Subcutaneous abdominal adipose tissue (tissue), 5 donors: ENCODE measurements around the gene ASTN2.

Source experiments
- H3K27ac ChIP-seq: one replicate; pipeline ENCODE4 v1.7.0; 2013; ENCODE audit warnings: low read depth, mild to moderate bottlenecking, inconsistent platforms, low read length, moderate library complexity
- H3K27me3 ChIP-seq, 5 donors: one replicate each; pipeline ENCODE4 v1.7.0; 2013; ENCODE audit warnings: low read length in 5 of 5, inconsistent platforms in 1 of 5; ENCODE audit not compliant: control insufficient read depth in 5 of 5, insufficient read depth in 4 of 5
- H3K36me3 ChIP-seq, 5 donors: one replicate each; pipeline ENCODE4 v1.7.0; 2013; ENCODE audit warnings: low read length in 5 of 5; ENCODE audit not compliant: control insufficient read depth in 5 of 5, insufficient read depth in 5 of 5
- H3K4me1 ChIP-seq, 5 donors: one replicate each; pipeline ENCODE4 v1.7.0; 2013; ENCODE audit warnings: low read length in 5 of 5, mild to moderate bottlenecking in 3 of 5, moderate library complexity in 1 of 5; ENCODE audit not compliant: control insufficient read depth in 5 of 5, insufficient read depth in 5 of 5
- H3K4me3 ChIP-seq, 5 donors: one replicate each; pipeline ENCODE4 v1.7.0; 2013; ENCODE audit warnings: low read length in 5 of 5, low read depth in 1 of 5
- H3K9ac ChIP-seq, 5 donors: one replicate each; pipeline ENCODE4 v1.7.0; 2013; ENCODE audit warnings: low read length in 5 of 5, mild to moderate bottlenecking in 4 of 5, moderate library complexity in 3 of 5
- H3K9me3 ChIP-seq, 5 donors: one replicate each; pipeline ENCODE4 v1.7.0; 2013; ENCODE audit warnings: low read length in 5 of 5; ENCODE audit not compliant: control insufficient read depth in 5 of 5
- donor health status: healthy.
- donor health status: healthy.
- donor health status: healthy.
- donor health status: healthy.
- donor health status: healthy.

The ASTN2 gene

GRCh38 chr9:116706310-116707290, 708.3 kb downstream of the ASTN2 start:
- Histone ChIP-seq H3K36me3 (peaks cover 0 to 3% (median 0%) of the 10 kb centered on the region in 5 donors), H3K27ac (no peak overlapping the region), H3K9me3 (no peaks in the 10 kb centered on the region), H3K4me1 (no peaks in the 10 kb centered on the region), H3K4me3 (no peak overlapping the region), H3K9ac (no peak overlapping the region), H3K27me3 (no peaks in the 10 kb centered on the region)

DNA sequence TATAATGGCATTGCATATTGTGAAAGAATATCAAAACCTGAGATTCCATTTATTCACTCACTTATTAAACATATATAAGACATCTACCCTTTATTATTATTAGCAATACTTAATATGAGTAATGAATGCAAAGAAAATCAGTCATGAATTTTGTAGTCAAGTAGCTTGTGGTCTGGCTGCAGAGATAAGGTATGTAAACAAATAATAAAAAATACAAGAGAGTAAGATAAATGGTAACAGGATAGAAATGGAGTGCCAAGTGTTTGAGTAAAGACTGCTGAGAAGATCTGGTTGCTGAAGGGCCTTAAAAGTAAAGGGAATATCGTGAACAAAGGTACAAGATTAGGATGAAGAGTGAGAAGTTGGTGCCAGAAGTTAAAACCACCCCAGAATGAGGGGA, 709.3 kb downstream of the ASTN2 start:
- no peak overlapping the region for H3K4me3 ChIP-seq
- no peak overlapping the region for H3K9ac ChIP-seq
- H3K9me3 ChIP-seq, result no peaks in the 10 kb centered on the region
- no peak overlapping the region for H3K27ac ChIP-seq
- no peaks in the 10 kb centered on the region for H3K4me1 ChIP-seq
- H3K36me3 ChIP-seq, result peaks cover 0 to 7% (median 3%) of the 10 kb centered on the region in 5 donors
- H3K27me3 ChIP-seq, result no peaks in the 10 kb centered on the region

- Histone ChIP-seq H3K36me3 (peaks cover 7 to 14% (median 12%) of the 10 kb centered on the region in 5 donors), H3K27me3 (no peaks in the 10 kb centered on the region), H3K9me3 (no peaks in the 10 kb centered on the region), H3K27ac (no peak overlapping the region), H3K9ac (no peak overlapping the region), H3K4me3 (no peak overlapping the region), H3K4me1 (no peaks in the 10 kb centered on the region)
Observed at GRCh38 chr9:116704470-116704869, 710.4 kb downstream of the ASTN2 start.

- H3K27ac ChIP-seq, result no peak overlapping the region
- no peaks in the 10 kb centered on the region for H3K27me3 ChIP-seq
- H3K9me3 ChIP-seq, result no peaks in the 10 kb centered on the region
- no peak overlapping the region for H3K4me3 ChIP-seq
- H3K9ac ChIP-seq, result no peak overlapping the region
- peaks cover 12 to 22% (median 17%) of the 10 kb centered on the region in 5 donors for H3K36me3 ChIP-seq
- H3K4me1 ChIP-seq, result no peaks in the 10 kb centered on the region
Observed at GRCh38 chr9:116703634-116704033, 711.2 kb downstream of the ASTN2 start.

DNA sequence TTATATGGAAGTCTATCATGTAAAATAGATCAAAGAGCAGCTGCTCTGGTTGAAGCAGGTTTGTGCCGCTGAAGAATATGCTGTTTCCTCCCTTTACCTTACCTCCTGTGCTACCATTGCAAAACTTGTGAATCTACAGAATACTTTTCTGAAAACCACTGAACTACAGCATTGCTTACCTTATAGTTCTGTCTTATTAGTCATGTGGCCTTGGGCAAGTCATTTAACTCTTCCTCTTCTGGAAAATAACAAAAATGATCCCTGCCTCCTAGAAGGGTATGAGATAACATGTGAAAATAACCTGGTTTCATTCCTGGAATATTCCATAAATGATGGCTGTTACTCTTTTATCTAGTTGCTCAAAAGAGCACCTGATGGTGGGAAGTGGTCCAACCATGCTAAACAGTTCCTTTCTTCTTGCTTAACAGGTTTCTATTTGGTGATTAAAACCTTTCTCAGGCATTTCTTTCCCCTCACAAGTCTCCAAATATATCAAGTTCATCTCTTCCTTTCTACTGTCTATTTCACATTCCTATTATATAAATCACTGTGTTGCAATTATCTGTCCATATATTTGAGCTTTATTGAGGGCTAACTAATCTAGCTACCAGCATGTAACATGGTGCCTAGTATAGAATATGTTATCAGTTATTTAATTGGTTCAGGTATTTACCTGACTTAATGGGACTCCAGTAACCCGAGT, 712.8 kb downstream of the ASTN2 start:
- H3K27ac ChIP-seq, result no peak overlapping the region
- H3K9ac ChIP-seq, result no peak overlapping the region
- H3K4me1 ChIP-seq, result no peaks in the 10 kb centered on the region
- peaks cover 15 to 35% (median 30%) of the 10 kb centered on the region in 5 donors for H3K36me3 ChIP-seq
- no peak overlapping the region for H3K4me3 ChIP-seq
- H3K27me3 ChIP-seq, result no peaks in the 10 kb centered on the region
- no peaks in the 10 kb centered on the region for H3K9me3 ChIP-seq

DNA sequence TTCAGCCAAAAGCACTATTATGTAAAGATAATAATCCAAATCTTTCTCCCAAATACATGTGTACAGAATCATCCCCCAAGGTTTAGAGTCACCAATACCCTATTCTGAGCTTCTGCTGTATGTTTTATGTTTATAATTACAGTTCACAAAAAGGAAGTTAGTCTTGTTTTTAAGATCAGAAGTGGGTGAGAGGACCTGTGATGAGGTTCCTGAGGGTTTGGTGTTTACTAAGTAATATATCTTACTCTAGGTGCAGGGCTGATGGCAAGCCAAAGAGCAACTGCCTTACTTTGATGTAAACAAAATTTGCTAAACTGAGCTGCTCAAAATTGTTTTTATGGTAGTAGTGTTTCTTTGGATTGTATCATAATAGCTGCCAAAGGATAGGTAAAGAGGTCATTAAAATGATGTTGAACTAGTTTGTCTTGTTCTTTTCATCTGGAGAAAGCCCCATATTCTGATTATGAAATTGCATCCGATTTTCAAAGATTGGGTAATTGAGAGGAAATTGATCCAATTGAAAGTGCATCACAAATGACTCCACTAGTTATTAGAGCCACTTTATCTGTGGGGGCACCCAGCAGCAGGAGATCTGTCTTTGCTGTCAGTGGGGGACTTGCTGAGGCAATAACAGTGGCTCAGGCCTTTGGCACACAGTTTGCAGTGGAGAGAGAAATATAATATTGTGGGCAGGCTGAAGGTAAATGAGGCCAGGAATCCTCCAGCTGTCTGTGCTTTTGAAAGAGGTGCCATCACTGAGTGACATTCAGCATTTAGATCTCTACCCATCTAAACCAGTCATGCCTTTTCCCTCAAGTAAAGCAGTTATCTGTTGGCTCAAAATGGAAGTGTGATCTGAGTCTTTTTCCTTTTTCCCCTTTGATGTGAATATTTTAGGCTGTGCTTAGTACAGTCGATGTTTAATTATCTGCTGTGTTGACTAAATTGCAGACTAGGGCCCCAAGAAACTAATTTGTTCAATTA, 713.7 kb downstream of the ASTN2 start:
- Histone ChIP-seq H3K36me3 (peaks cover 15 to 35% (median 30%) of the 10 kb centered on the region in 5 donors), H3K9ac (no peak overlapping the region), H3K4me3 (no peak overlapping the region), H3K9me3 (no peaks in the 10 kb centered on the region), H3K27ac (no peak overlapping the region), H3K4me1 (no peaks in the 10 kb centered on the region), H3K27me3 (no peaks in the 10 kb centered on the region)

DNA sequence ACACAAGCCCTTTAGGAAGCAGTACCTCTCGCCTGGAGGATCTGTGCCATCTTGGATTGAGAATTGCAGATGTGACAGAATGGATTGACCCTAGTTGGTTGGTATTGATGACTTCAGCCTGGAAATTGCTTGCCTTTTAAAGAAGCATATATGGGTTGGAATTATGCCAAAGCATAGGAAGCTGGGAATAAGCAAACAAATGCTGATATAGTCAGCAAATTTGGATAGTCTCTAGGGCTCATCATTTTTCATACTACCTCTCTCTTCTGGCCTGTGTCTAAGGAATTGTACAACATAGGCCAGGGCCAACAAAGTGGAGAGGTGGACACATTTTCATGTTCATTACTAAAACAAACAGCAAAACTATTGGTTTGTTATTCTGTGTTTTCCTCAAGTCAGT, 714.6 kb downstream of the ASTN2 start:
- no peak overlapping the region for H3K9ac ChIP-seq
- H3K36me3 ChIP-seq, result peaks cover 15 to 35% (median 30%) of the 10 kb centered on the region in 5 donors
- H3K4me1 ChIP-seq, result peaks cover 0 to 5% (median 0%) of the 10 kb centered on the region in 5 donors
- no peak overlapping the region for H3K27ac ChIP-seq
- H3K27me3 ChIP-seq, result no peaks in the 10 kb centered on the region
- H3K4me3 ChIP-seq, result no peak overlapping the region
- H3K9me3 ChIP-seq, result no peaks in the 10 kb centered on the region

DNA sequence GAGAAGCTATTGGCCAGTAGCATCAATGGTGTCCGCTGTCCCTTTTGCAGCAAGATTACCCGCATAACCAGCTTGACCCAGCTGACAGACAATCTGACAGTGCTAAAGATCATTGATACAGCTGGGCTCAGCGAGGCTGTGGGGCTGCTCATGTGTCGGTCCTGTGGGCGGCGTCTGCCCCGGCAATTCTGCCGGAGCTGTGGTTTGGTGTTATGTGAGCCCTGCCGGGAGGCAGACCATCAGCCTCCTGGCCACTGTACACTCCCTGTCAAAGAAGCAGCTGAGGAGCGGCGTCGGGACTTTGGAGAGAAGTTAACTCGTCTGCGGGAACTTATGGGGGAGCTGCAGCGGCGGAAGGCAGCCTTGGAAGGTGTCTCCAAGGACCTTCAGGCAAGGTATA, 717.0 kb downstream of the ASTN2 start:
- Histone ChIP-seq H3K4me1 (peaks cover 0 to 25% (median 17%) of the 10 kb centered on the region in 5 donors), H3K27ac (no peak overlapping the region), H3K9ac (no peak overlapping the region), H3K9me3 (no peaks in the 10 kb centered on the region), H3K4me3 (no peak overlapping the region), H3K36me3 (peaks cover 12 to 35% (median 30%) of the 10 kb centered on the region in 5 donors), H3K27me3 (no peaks in the 10 kb centered on the region)

GRCh38 chr9:116697362-116697761, 717.5 kb downstream of the ASTN2 start:
- Histone ChIP-seq H3K9ac (no peak overlapping the region), H3K27ac (no peak overlapping the region), H3K4me3 (no peak overlapping the region), H3K9me3 (no peaks in the 10 kb centered on the region), H3K36me3 (peaks cover 12 to 35% (median 30%) of the 10 kb centered on the region in 5 donors), H3K27me3 (no peaks in the 10 kb centered on the region), H3K4me1 (peaks cover 0 to 31% (median 17%) of the 10 kb centered on the region in 5 donors)
